K562 (cell line): Measurements from ENCODE around the gene IMMP1L. TPM values are rescaled to one million over a fixed set of nuclear protein-coding genes. Genes with fewer than 3 reads are reported as not detected.

ENCODE experiments used
- ATAC-seq: fragments of 200-7000 bp; cut with Tn5 transposase; 3 replicates; pipeline ENCODE4 v1.9.1; 2020; ENCODE audit warnings: moderate library complexity
- BruUV-seq: library from RNA; stranded (reverse); fragments of 400-500 nt; replicated peaks from 2 replicates; lab custom pipeline; 2021; lab: Mats Ljungman, UMichigan
- CTCF ChIA-PET: fragments of 300-600 bp; formaldehyde crosslinking; extraction: SDS; loops from one replicate; lab custom pipeline; 2021; ENCODE audit warnings: low intra/inter-chr PET ratio; lab: Yijun Ruan, JAX
- POLR2A ChIA-PET: fragments of 300-600, 350-650 bp; sonication (Branson Sonifier 250); formaldehyde crosslinking; extraction: SDS; loops from one replicate; lab custom pipeline; 2021; ENCODE audit warnings: antibody characterized with exemption, inconsistent platforms; lab: Yijun Ruan, JAX
- DNase-seq, 4 experiments: peaks; one replicate each; pipeline versions ENCODE4 v3.0.0 to v3.0.0-alpha.2; 2011 to 2018; ENCODE audit warnings: low spot score in 3 of 4, mixed read lengths in 3 of 4; ENCODE audit errors: extremely low read depth in 1 of 4
- FAIRE-seq: peaks from 2 replicates; lab custom pipeline; 2011; peaks lifted over from hg19 to GRCh38; lab: Jason Lieb, UNC
- H2AFZ ChIP-seq: 2 replicates; pipeline ENCODE4 v1.6.0; 2011; ENCODE audit warnings: low read depth, low read length, control low read depth, inconsistent platforms
- H3K27ac ChIP-seq: fragments of 200-600 bp; 3 replicates; pipeline ENCODE4 v1.8.0; 2011; ENCODE audit warnings: low read depth, mild to moderate bottlenecking, control low read depth, inconsistent platforms, low read length, moderate library complexity, mixed read lengths; ENCODE audit errors: extremely low read depth
- H3K27me3 ChIP-seq, 2 experiments: fragments of 300-600 bp in 1 of 2; 2 replicates in 1 of 2; 3 replicates in 1 of 2; pipeline versions ENCODE4 v1.6.0 to v1.8.0; 2011; ENCODE audit warnings: inconsistent platforms in 2 of 2, low read length in 2 of 2, mild to moderate bottlenecking in 1 of 2, mixed read lengths in 1 of 2, moderate library complexity in 1 of 2; ENCODE audit not compliant: control insufficient read depth in 2 of 2, insufficient read depth in 2 of 2
- H3K36me3 ChIP-seq: fragments of 300-600 bp; 3 replicates; pipeline ENCODE4 v1.8.0; 2011; ENCODE audit warnings: mild to moderate bottlenecking, low read length, inconsistent platforms; ENCODE audit not compliant: control insufficient read depth, insufficient read depth
- H3K4me1 ChIP-seq, 2 experiments: fragments of 200-600 bp in 1 of 2; replicated peaks in 1 of 2; 2 replicates in 1 of 2; 3 replicates in 1 of 2; pipeline versions ENCODE4 v1.5.1 to v1.8.0; 2011; ENCODE audit warnings: inconsistent platforms in 2 of 2, low read length in 2 of 2, mild to moderate bottlenecking in 1 of 2, mixed read lengths in 1 of 2, moderate library complexity in 1 of 2; ENCODE audit not compliant: control insufficient read depth in 2 of 2, insufficient read depth in 2 of 2
- H3K4me2 ChIP-seq: 2 replicates; pipeline ENCODE4 v1.6.1; 2011; ENCODE audit warnings: low read length, control low read depth, inconsistent platforms, mixed read lengths; ENCODE audit not compliant: insufficient read depth
- H3K4me3 ChIP-seq: fragments of 200-600 bp; sonication (generic), shearing (Covaris generic); 2 replicates; pipeline ENCODE4 v1.5.1; 2016; ENCODE audit warnings: control low read depth, inconsistent platforms
- H3K79me2 ChIP-seq: fragments of 200-600 bp; 3 replicates; pipeline ENCODE4 v1.8.0; 2011; ENCODE audit warnings: low read length, inconsistent platforms; ENCODE audit not compliant: control insufficient read depth, insufficient read depth
- H3K9ac ChIP-seq, 2 experiments: 2 replicates each; pipeline versions ENCODE4 v1.6.0 to v1.6.1; 2011; ENCODE audit warnings: low read depth in 2 of 2, low read length in 2 of 2, control low read depth in 1 of 2, inconsistent platforms in 1 of 2, mild to moderate bottlenecking in 1 of 2, mixed read lengths in 1 of 2; ENCODE audit not compliant: insufficient read depth in 1 of 2
- H3K9me1 ChIP-seq: one replicate; pipeline ENCODE4 v1.6.0; 2011; ENCODE audit warnings: inconsistent platforms, mild to moderate bottlenecking, low read length, moderate library complexity; ENCODE audit not compliant: control insufficient read depth, insufficient read depth
- H3K9me3 ChIP-seq: replicated peaks from 2 replicates; pipeline ENCODE4 v1.5.1; 2011; ENCODE audit warnings: low read depth, low read length, inconsistent platforms; ENCODE audit not compliant: control insufficient read depth, insufficient read depth
- H4K20me1 ChIP-seq: replicated peaks from 2 replicates; pipeline ENCODE4 v1.6.1; 2011; ENCODE audit warnings: low read length, inconsistent platforms, mixed read lengths; ENCODE audit not compliant: control insufficient read depth, insufficient read depth
- FOXP4 ChIP-seq: sonication (generic); formaldehyde crosslinking; IDR thresholded peaks from 2 replicates; pipeline ENCODE4 v1.8.0; 2022; ENCODE audit warnings: mild to moderate bottlenecking, missing genetic modification reagents, borderline replicate concordance
- GATA2 ChIP-seq: sonication (generic); formaldehyde crosslinking; IDR thresholded peaks from 2 replicates; pipeline ENCODE4 v1.4.0; 2020; ENCODE audit warnings: mild to moderate bottlenecking, missing genetic modification reagents
- PHTF2 ChIP-seq: fragments of 250-450 bp; sonication (Bioruptor Pico); IDR thresholded peaks from 2 replicates; pipeline ENCODE4 v1.5.0; 2021; ENCODE audit warnings: mild to moderate bottlenecking
- PTBP1 ChIP-seq: fragments of 200-400 bp; formaldehyde crosslinking; IDR thresholded peaks from 2 replicates; pipeline ENCODE4 v1.6.1; 2017; ENCODE audit warnings: low read depth, low read length
- ZNF280A ChIP-seq: fragments of 450-650 bp; IDR thresholded peaks from 2 replicates; pipeline ENCODE4 v1.6.1; 2018; ENCODE audit warnings: mild to moderate bottlenecking, low read depth; ENCODE audit not compliant: partially characterized antibody
- in situ Hi-C: fragments of 300-500 bp; cut with MboI; formaldehyde crosslinking; loops from 4 replicates; pipeline ENCODE4 v1.15.0; 2018; ENCODE audit warnings: inconsistent platforms, mixed read lengths
- intact Hi-C: fragments of 100-400 bp; cut with micrococcal nuclease; formaldehyde crosslinking; loops from 2 replicates; pipeline ENCODE4 v1.14.2; 2022
- polyA plus RNA-seq, 8 experiments: library from polyadenylated mRNA; depleted of rRNA in 4 of 8; stranded (reverse) in 5 of 8; unstranded in 3 of 8; fragments of >200 nt; fragmentation: Nextera tagmentation in 2 of 8; fragmentation: Illumina TruSeq in 1 of 8; extraction: Ambion mirVana in 2 of 8; extraction: Trizol in 1 of 8; gene quantifications; 2 replicates each; pipeline versions ENCODE4 v1.2.1 to v1.2.3, GENCODE V29; 2011 to 2014; ENCODE audit warnings: inconsistent platforms in 1 of 8, missing spikeins in 1 of 8
- total RNA-seq, 7 experiments: library from RNA; depleted of rRNA in 6 of 7; stranded (reverse); fragments of >200 nt in 6 of 7; fragmentation: Illumina TruSeq in 2 of 7; extraction: Trizol in 2 of 7; gene quantifications; 2 replicates each; pipeline versions ENCODE4 v1.2.1 to v1.2.3, GENCODE V29; 2011 to 2021; ENCODE audit warnings: low replicate concordance in 1 of 7
- TF ChIP-seq, protein P1 (sequence below): fragments of 250-450 bp; sonication (Bioruptor Pico); IDR thresholded peaks from 2 replicates; pipeline ENCODE4 v1.4.0; 2020; ENCODE audit warnings: mild to moderate bottlenecking, moderate library complexity, borderline replicate concordance

IMMP1L gene
- total and polyA plus RNA-seq, 9 of the 15 experiments (the other 6 are each of a cell fraction or from before 2014, with no cell fraction given) = 56.0 to 245 (median 169) TPM

GRCh38 chr11:31441296-31441695, 68.1 kb downstream of the IMMP1L start:
- H3K4me3 ChIP-seq = no peak overlapping the region
- intact Hi-C loops = no loop called here
- no peaks in the 10 kb centered on the region for H3K9me3 ChIP-seq
- TF ChIP-seq GATA2 (no peak), ZNF280A (no peak), PTBP1 (no peak), FOXP4 (CRISPR knock-in tag) (no peak), PHTF2 (CRISPR knock-in tag) (no peak)
- TF ChIP-seq, protein P1, sequence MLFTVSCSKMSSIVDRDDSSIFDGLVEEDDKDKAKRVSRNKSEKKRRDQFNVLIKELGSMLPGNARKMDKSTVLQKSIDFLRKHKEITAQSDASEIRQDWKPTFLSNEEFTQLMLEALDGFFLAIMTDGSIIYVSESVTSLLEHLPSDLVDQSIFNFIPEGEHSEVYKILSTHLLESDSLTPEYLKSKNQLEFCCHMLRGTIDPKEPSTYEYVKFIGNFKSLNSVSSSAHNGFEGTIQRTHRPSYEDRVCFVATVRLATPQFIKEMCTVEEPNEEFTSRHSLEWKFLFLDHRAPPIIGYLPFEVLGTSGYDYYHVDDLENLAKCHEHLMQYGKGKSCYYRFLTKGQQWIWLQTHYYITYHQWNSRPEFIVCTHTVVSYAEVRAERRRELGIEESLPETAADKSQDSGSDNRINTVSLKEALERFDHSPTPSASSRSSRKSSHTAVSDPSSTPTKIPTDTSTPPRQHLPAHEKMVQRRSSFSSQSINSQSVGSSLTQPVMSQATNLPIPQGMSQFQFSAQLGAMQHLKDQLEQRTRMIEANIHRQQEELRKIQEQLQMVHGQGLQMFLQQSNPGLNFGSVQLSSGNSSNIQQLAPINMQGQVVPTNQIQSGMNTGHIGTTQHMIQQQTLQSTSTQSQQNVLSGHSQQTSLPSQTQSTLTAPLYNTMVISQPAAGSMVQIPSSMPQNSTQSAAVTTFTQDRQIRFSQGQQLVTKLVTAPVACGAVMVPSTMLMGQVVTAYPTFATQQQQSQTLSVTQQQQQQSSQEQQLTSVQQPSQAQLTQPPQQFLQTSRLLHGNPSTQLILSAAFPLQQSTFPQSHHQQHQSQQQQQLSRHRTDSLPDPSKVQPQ (CRISPR knock-in tag) = no peak
- TF ChIP-seq, all 486 proteins: peak for 0
- Histone ChIP-seq H2AFZ (no peak overlapping the region), H3K27me3 (no peaks in the 10 kb centered on the region), H3K27ac (no peak overlapping the region), H4K20me1 (no peaks in the 10 kb centered on the region), H3K4me1 (no peaks in the 10 kb centered on the region), H3K9me1 (no peaks in the 10 kb centered on the region), H3K36me3 (no peaks in the 10 kb centered on the region), H3K9ac (no peak overlapping the region), H3K79me2 (no peaks in the 10 kb centered on the region), H3K4me2 (no peak overlapping the region)
- no TSS peak for BruUV-seq
- ChIA-PET POLR2A (interaction anchor here (0.7 kb wide), 1 partner anchor 20 kb away, joined by 3 read pairs; no protein-coding TSS in a partner anchor), CTCF (no interaction called here)
- FAIRE-seq (peak; percentile 35), DNase-seq (no peak), ATAC-seq (no peak)
- in situ Hi-C loops = no loop called here
